Measurements from ENCODE around the gene SNAP25. TPM values are rescaled to one million over a fixed set of nuclear protein-coding genes. Genes with fewer than 3 reads are reported as not detected.

The SNAP25 gene
- total RNA-seq: not detected in 2 replicates

GRCh38 chr20:10218536-10219451 is at the start of gene SNAP25:
Gene SNAP25, plus strand, starts transcription at chr20:10218830. Its CDS starts 56,662 bp downstream, at chr20:10275492.

Small RNAs within 50 kb of the gene (small RNA-seq; reads per million reads assigned to genes)
- gene HIGD1AP15: not detected

Other genes starting within 250 kb of the SNAP25 start
- 1.6 and 3.3 TPM in 2 replicates for gene ANKEF1, start 183.8 kb upstream of the SNAP25 start, total RNA-seq
- 3.9 and 7.5 TPM in 2 replicates for gene MKKS, start 215.4 kb downstream of the SNAP25 start, total RNA-seq
- gene SLX4IP, start 216.5 kb downstream of the SNAP25 start, total RNA-seq: 3.4 and 3.6 TPM in 2 replicates

Measured in vein endothelial cell (primary cell).